Measurements from ENCODE around the gene RAB22A.

RAB22A gene

GRCh38 chr20:58389968-58390658 lies 80.6 kb downstream of the RAB22A start:
- DNase-seq (ENCODE audit: low read depth), result no peak
- TF ChIP-seq CTCF (conservative IDR thresholded peaks at IDR 0.05; ENCODE audit: low read length), result no peak
- H3K4me3 ChIP-seq (ENCODE audit: low read length), result peak overlapping the region; percentile 93

GRCh38 chr20:58390659-58391035 lies 81.1 kb downstream of the RAB22A start:
- DNase-seq (ENCODE audit: low read depth), result no peak
- H3K4me3 ChIP-seq (ENCODE audit: low read length), result peak overlapping the region; percentile 93
- TF ChIP-seq CTCF (conservative IDR thresholded peaks at IDR 0.05; ENCODE audit: low read length), result no peak

GRCh38 chr20:58392286-58392685 lies 82.8 kb downstream of the RAB22A start:
- H3K4me3 ChIP-seq (ENCODE audit: low read length), result no peak overlapping the region
- no peak for DNase-seq (ENCODE audit: low read depth)
- TF ChIP-seq CTCF (conservative IDR thresholded peaks at IDR 0.05; ENCODE audit: low read length), result no peak

- no peak overlapping the region for H3K4me3 ChIP-seq (ENCODE audit: low read length)
- DNase-seq (ENCODE audit: low read depth), result peak; percentile 70
- no peak for TF ChIP-seq CTCF (conservative IDR thresholded peaks at IDR 0.05; ENCODE audit: low read length)
Measured at GRCh38 chr20:58393299-58393698, 83.8 kb downstream of the RAB22A start.

GRCh38 chr20:58394801-58395200 lies 85.3 kb downstream of the RAB22A start:
- TF ChIP-seq CTCF (conservative IDR thresholded peaks at IDR 0.05; ENCODE audit: low read length), result no peak
- no peak overlapping the region for H3K4me3 ChIP-seq (ENCODE audit: low read length)
- DNase-seq (ENCODE audit: low read depth), result no peak

GRCh38 chr20:58395604-58396003 lies 86.1 kb downstream of the RAB22A start:
- no peak for DNase-seq (ENCODE audit: low read depth)
- no peak for TF ChIP-seq CTCF (conservative IDR thresholded peaks at IDR 0.05; ENCODE audit: low read length)
- no peak overlapping the region for H3K4me3 ChIP-seq (ENCODE audit: low read length)

- no peak overlapping the region for H3K4me3 ChIP-seq (ENCODE audit: low read length)
- no peak for DNase-seq (ENCODE audit: low read depth)
- TF ChIP-seq CTCF (conservative IDR thresholded peaks at IDR 0.05; ENCODE audit: low read length), result no peak
Measured at GRCh38 chr20:58397429-58397828, 87.9 kb downstream of the RAB22A start.
